SHP77 (cell line): Measurements from ENCODE around the gene NOLC1.

Source experiments
- DNase-seq, 2 experiments: peaks; one replicate each; lab custom pipeline; 2025; lab: John Stamatoyannopoulos, UW

Gene NOLC1

GRCh38 chr10:102121739-102122372 is 30.3 kb upstream of the NOLC1 start:
- peak in 1 of 2 experiments; percentile 8 for DNase-seq

- DNase-seq: no peak
Measured at GRCh38 chr10:102122450-102122849, 29.7 kb upstream of the NOLC1 start.

- DNase-seq: no peak
Measured at GRCh38 chr10:102123223-102123622, 29.0 kb upstream of the NOLC1 start.

- DNase-seq: no peak
Measured at GRCh38 chr10:102131286-102132170, 20.7 kb upstream of the NOLC1 start.

- peak in 1 of 2 experiments; percentile 33 for DNase-seq
Measured at GRCh38 chr10:102132193-102132562, 20.0 kb upstream of the NOLC1 start.

- peak; percentile 98 for DNase-seq
Measured at GRCh38 chr10:102132563-102133372, 19.4 kb upstream of the NOLC1 start, which contains the start of gene PPRC1. Gene PPRC1 (plus strand): TSS chr10:102133040. CDS start chr10:102133069, 29 bp downstream.

GRCh38 chr10:102133373-102134195 is 18.6 kb upstream of the NOLC1 start:
- peak in 1 of 2 experiments; percentile 48 for DNase-seq

GRCh38 chr10:102134416-102134815 is 17.8 kb upstream of the NOLC1 start:
- DNase-seq: no peak

- peak; percentile 20 to 25 for DNase-seq
Measured at GRCh38 chr10:102135956-102136526, 16.1 kb upstream of the NOLC1 start.

GRCh38 chr10:102139281-102140110 is 12.7 kb upstream of the NOLC1 start:
- DNase-seq: no peak

- no peak for DNase-seq
Measured at GRCh38 chr10:102140218-102140617, 12.0 kb upstream of the NOLC1 start.

- no peak for DNase-seq
Measured at GRCh38 chr10:102140913-102141540, 11.2 kb upstream of the NOLC1 start.

- DNase-seq: no peak
Measured at GRCh38 chr10:102141583-102142107, 10.5 kb upstream of the NOLC1 start.

GRCh38 chr10:102146971-102147428 is 5.2 kb upstream of the NOLC1 start:
- DNase-seq: no peak

- no peak for DNase-seq
Measured at GRCh38 chr10:102147561-102147960, 4.6 kb upstream of the NOLC1 start.

- no peak for DNase-seq
Measured at GRCh38 chr10:102148275-102148674, 3.9 kb upstream of the NOLC1 start.

GRCh38 chr10:102150970-102151773 is 1.0 kb upstream of the NOLC1 start:
- no peak for DNase-seq

- DNase-seq: no peak
Measured at GRCh38 chr10:102152545-102152890, 329 bp downstream of the NOLC1 start.
